ACC112 (cell line): ENCODE results near the gene TAGLN.
"Not testable (repeated sequence)": the region's sequence is repeated elsewhere in the genome, so short reads cannot be mapped to it uniquely, and the experiment has no call there.

Experiments used
- H2AFZ ChIP-seq: fragments of 200-600 bp; sonication (generic); one replicate; pipeline ENCODE4 v1.6.0; 2017; ENCODE audit warnings: antibody characterized with exemption, low read length; ENCODE audit not compliant: unreplicated experiment
- H3K27ac ChIP-seq: fragments of 200-600 bp; sonication (generic); 2 replicates; pipeline ENCODE4 v1.5.1; 2014; ENCODE audit warnings: low read depth, mild to moderate bottlenecking, antibody characterized with exemption, low read length, moderate library complexity
- H3K27me3 ChIP-seq: fragments of 200-600 bp; sonication (generic); 2 replicates; pipeline ENCODE4 v1.6.1; 2014; ENCODE audit warnings: mild to moderate bottlenecking, antibody characterized with exemption, low read length, moderate library complexity, mixed read lengths; ENCODE audit not compliant: insufficient read depth
- H3K36me3 ChIP-seq: fragments of 200-600 bp; sonication (generic); 2 replicates; pipeline ENCODE4 v1.6.1; 2016; ENCODE audit warnings: mild to moderate bottlenecking, antibody characterized with exemption, low read length, moderate library complexity, mixed read lengths; ENCODE audit not compliant: insufficient read depth
- H3K4me1 ChIP-seq: fragments of 200-600 bp; sonication (generic); one replicate; pipeline ENCODE4 v1.6.1; 2016; ENCODE audit warnings: low read length, mixed read lengths; ENCODE audit not compliant: insufficient read depth, unreplicated experiment, control insufficient read depth
- H3K4me3 ChIP-seq: fragments of 200-600 bp; sonication (generic); 2 replicates; pipeline ENCODE4 v1.5.1; 2014; ENCODE audit warnings: mild to moderate bottlenecking, low read depth, low read length
- H3K79me2 ChIP-seq: fragments of 200-600 bp; sonication (generic); one replicate; pipeline ENCODE4 v1.6.0; 2016; ENCODE audit warnings: low read length; ENCODE audit not compliant: control insufficient read depth, unreplicated experiment, insufficient read depth

TAGLN gene

GRCh38 chr11:117205211-117205818, 6.1 kb downstream of the TAGLN start:
- Histone ChIP-seq H3K4me3 (no peak overlapping the region), H3K27ac (no peak overlapping the region), H3K79me2 (peaks cover 24% of the 10 kb centered on the region), H3K27me3 (no peaks in the 10 kb centered on the region), H3K4me1 (peaks cover 22% of the 10 kb centered on the region), H2AFZ (no peak overlapping the region), H3K36me3 (peaks cover 14% of the 10 kb centered on the region; the same call in 1 of the 2 replicates)

- not testable (repeated sequence) for H3K27ac ChIP-seq
Measured at GRCh38 chr11:117206111-117206510, 6.9 kb downstream of the TAGLN start.

GRCh38 chr11:117206859-117207258, 7.7 kb downstream of the TAGLN start:
- not testable (repeated sequence) for H3K4me3 ChIP-seq, H3K4me1 ChIP-seq, H2AFZ ChIP-seq, H3K79me2 ChIP-seq, H3K27ac ChIP-seq, H3K27me3 ChIP-seq
- peaks cover 14% of the 10 kb centered on the region; the same call in 1 of the 2 replicates for H3K36me3 ChIP-seq

More at GRCh38 chr11:117206111-117206510, 6.9 kb downstream of the TAGLN start:
- peaks cover 16% of the 10 kb centered on the region for H3K79me2 ChIP-seq
- H3K4me3 ChIP-seq, H2AFZ ChIP-seq, H3K27me3 ChIP-seq: not testable (repeated sequence)
- H3K4me1 ChIP-seq = peaks cover 14% of the 10 kb centered on the region
- H3K36me3 ChIP-seq = peaks cover 14% of the 10 kb centered on the region; the same call in 1 of the 2 replicates

GRCh38 chr11:117207481-117207880, 8.3 kb downstream of the TAGLN start:
- H3K27me3 ChIP-seq, H3K27ac ChIP-seq, H3K4me1 ChIP-seq, H3K4me3 ChIP-seq, H2AFZ ChIP-seq, H3K79me2 ChIP-seq: not testable (repeated sequence)
- peaks cover 14% of the 10 kb centered on the region; the same call in 1 of the 2 replicates for H3K36me3 ChIP-seq

GRCh38 chr11:117208710-117209109, 9.5 kb downstream of the TAGLN start:
- not testable (repeated sequence) for H3K4me1 ChIP-seq, H3K27me3 ChIP-seq, H3K79me2 ChIP-seq, H3K4me3 ChIP-seq, H3K27ac ChIP-seq, H2AFZ ChIP-seq
- H3K36me3 ChIP-seq = peaks cover 11% of the 10 kb centered on the region; the same call in 1 of the 2 replicates

- not testable (repeated sequence) for H3K4me3 ChIP-seq, H3K27me3 ChIP-seq, H3K4me1 ChIP-seq, H3K79me2 ChIP-seq, H2AFZ ChIP-seq, H3K27ac ChIP-seq
- peaks cover 12% of the 10 kb centered on the region; the same call in 1 of the 2 replicates for H3K36me3 ChIP-seq
Measured at GRCh38 chr11:117209351-117210125, 10.4 kb downstream of the TAGLN start.

GRCh38 chr11:117210620-117211019, 11.4 kb downstream of the TAGLN start:
- Histone ChIP-seq H3K36me3 (peaks cover 14% of the 10 kb centered on the region; the same call in 1 of the 2 replicates), H3K27me3 (no peaks in the 10 kb centered on the region), H3K27ac (no peak overlapping the region), H2AFZ (no peak overlapping the region), H3K4me1 (peaks cover 3% of the 10 kb centered on the region), H3K4me3 (no peak overlapping the region), H3K79me2 (no peaks in the 10 kb centered on the region)

GRCh38 chr11:117212697-117213355, 13.7 kb downstream of the TAGLN start:
- Histone ChIP-seq H3K4me1 (peaks cover 17% of the 10 kb centered on the region), H3K36me3 (peaks cover 14% of the 10 kb centered on the region; the same call in 1 of the 2 replicates), H3K79me2 (no peaks in the 10 kb centered on the region), H3K27ac (no peak overlapping the region), H3K4me3 (no peak overlapping the region), H3K27me3 (no peaks in the 10 kb centered on the region), H2AFZ (no peak overlapping the region)

GRCh38 chr11:117214404-117215110, 15.4 kb downstream of the TAGLN start:
- Histone ChIP-seq H3K79me2 (no peaks in the 10 kb centered on the region), H3K27ac (no peak overlapping the region)

More at GRCh38 chr11:117214404-117215110, 15.4 kb downstream of the TAGLN start:
- Histone ChIP-seq H3K36me3 (peaks cover 24% of the 10 kb centered on the region), H3K27me3 (no peaks in the 10 kb centered on the region), H2AFZ (no peak overlapping the region), H3K4me1 (peaks cover 34% of the 10 kb centered on the region), H3K4me3 (no peak overlapping the region)
